ENCODE data around the gene S100A11.

S100A11 gene

GRCh38 chr1:152072311-152072710 lies 35.5 kb upstream of the S100A11 start:
- Histone ChIP-seq H3K36me3 (ENCODE audit: control insufficient read depth, insufficient read depth, low read length) (no peaks in the 10 kb centered on the region), H3K9me3 (ENCODE audit: control insufficient read depth, low read length) (no peaks in the 10 kb centered on the region), H3K27ac (no peak overlapping the region), H3K4me2 (ENCODE audit: low read length) (no peak overlapping the region), H3K9ac (no peak overlapping the region), H3K4me1 (no peaks in the 10 kb centered on the region), H3K4me3 (ENCODE audit: low read depth, low read length) (no peak overlapping the region), H2AFZ (no peak overlapping the region), H3K79me2 (no peaks in the 10 kb centered on the region), H3K27me3 (ENCODE audit: control insufficient read depth, insufficient read depth, low read length) (no peaks in the 10 kb centered on the region)
- TF ChIP-seq CTCF (IDR thresholded peaks at IDR 0.05), result no peak

- Histone ChIP-seq H3K9ac (no peak overlapping the region), H3K4me1 (no peaks in the 10 kb centered on the region), H3K79me2 (no peaks in the 10 kb centered on the region), H3K36me3 (ENCODE audit: control insufficient read depth, insufficient read depth, low read length) (no peaks in the 10 kb centered on the region), H3K27ac (no peak overlapping the region), H3K9me3 (ENCODE audit: control insufficient read depth, low read length) (no peaks in the 10 kb centered on the region), H3K27me3 (ENCODE audit: control insufficient read depth, insufficient read depth, low read length) (no peaks in the 10 kb centered on the region), H3K4me2 (ENCODE audit: low read length) (no peak overlapping the region), H3K4me3 (ENCODE audit: low read depth, low read length) (no peak overlapping the region), H2AFZ (no peak overlapping the region)
- TF ChIP-seq CTCF (IDR thresholded peaks at IDR 0.05), result no peak
These were observed 34.3 kb upstream of the S100A11 start for GRCh38 chr1:152071123-152071522.

GRCh38 chr1:152067929-152068328 lies 31.1 kb upstream of the S100A11 start:
- H3K4me2 ChIP-seq (ENCODE audit: low read length), result no peak overlapping the region
- TF ChIP-seq CTCF (IDR thresholded peaks at IDR 0.05), result no peak
- no peak overlapping the region for H3K27ac ChIP-seq
- H3K9ac ChIP-seq, result no peak overlapping the region
- no peaks in the 10 kb centered on the region for H3K9me3 ChIP-seq (ENCODE audit: control insufficient read depth, low read length)
- no peak overlapping the region for H2AFZ ChIP-seq
- no peaks in the 10 kb centered on the region for H3K27me3 ChIP-seq (ENCODE audit: control insufficient read depth, insufficient read depth, low read length)
- no peaks in the 10 kb centered on the region for H3K36me3 ChIP-seq (ENCODE audit: control insufficient read depth, insufficient read depth, low read length)
- no peak overlapping the region for H3K4me3 ChIP-seq (ENCODE audit: low read depth, low read length)
- H3K79me2 ChIP-seq, result no peaks in the 10 kb centered on the region
- no peaks in the 10 kb centered on the region for H3K4me1 ChIP-seq

GRCh38 chr1:152067150-152067549 lies 30.3 kb upstream of the S100A11 start:
- Histone ChIP-seq H3K9me3 (ENCODE audit: control insufficient read depth, low read length) (no peaks in the 10 kb centered on the region), H2AFZ (no peak overlapping the region)
- TF ChIP-seq CTCF (IDR thresholded peaks at IDR 0.05), result no peak

GRCh38 chr1:152061952-152062351 lies 25.1 kb upstream of the S100A11 start:
- Histone ChIP-seq H3K36me3 (ENCODE audit: control insufficient read depth, insufficient read depth, low read length) (no peaks in the 10 kb centered on the region), H3K27me3 (ENCODE audit: control insufficient read depth, insufficient read depth, low read length) (no peaks in the 10 kb centered on the region), H3K9me3 (ENCODE audit: control insufficient read depth, low read length) (no peaks in the 10 kb centered on the region)

More at GRCh38 chr1:152067150-152067549, 30.3 kb upstream of the S100A11 start:
- Histone ChIP-seq H3K9ac (no peak overlapping the region), H3K27me3 (ENCODE audit: control insufficient read depth, insufficient read depth, low read length) (no peaks in the 10 kb centered on the region), H3K79me2 (no peaks in the 10 kb centered on the region), H3K27ac (no peak overlapping the region), H3K36me3 (ENCODE audit: control insufficient read depth, insufficient read depth, low read length) (no peaks in the 10 kb centered on the region), H3K4me1 (no peaks in the 10 kb centered on the region), H3K4me3 (ENCODE audit: low read depth, low read length) (no peak overlapping the region), H3K4me2 (ENCODE audit: low read length) (no peak overlapping the region)

More at GRCh38 chr1:152061952-152062351, 25.1 kb upstream of the S100A11 start:
- H3K4me2 ChIP-seq (ENCODE audit: low read length), result no peak overlapping the region
- no peak overlapping the region for H2AFZ ChIP-seq
- TF ChIP-seq CTCF (IDR thresholded peaks at IDR 0.05), result no peak
- no peak overlapping the region for H3K27ac ChIP-seq
- H3K4me1 ChIP-seq, result no peaks in the 10 kb centered on the region
- no peak overlapping the region for H3K4me3 ChIP-seq (ENCODE audit: low read depth, low read length)
- H3K9ac ChIP-seq, result no peak overlapping the region
- no peaks in the 10 kb centered on the region for H3K79me2 ChIP-seq
